ENCODE data around the gene ARSD. TPM values are rescaled to one million over a fixed set of nuclear protein-coding genes. Genes with fewer than 3 reads are reported as not detected.

ARSD gene
- total RNA-seq, 1 experiment from 2014 or later: 3.0 TPM

- DNase-seq (ENCODE audit: low spot score) (no peak), ATAC-seq (no peak)
- ChIA-PET CTCF (no interaction called here), POLR2A (no interaction called here)
- Mint-ChIP-seq H3K27me3 (ENCODE audit: low read depth) (no peaks in the 10 kb centered on the region), H3K36me3 (peaks cover 42% of the 10 kb centered on the region), H3K27ac (no peak overlapping the region), H3K4me3 (no peak overlapping the region), H3K9me3 (peaks cover 8% of the 10 kb centered on the region), H3K4me1 (no peaks in the 10 kb centered on the region)
- TF ChIP-seq, protein P1, sequence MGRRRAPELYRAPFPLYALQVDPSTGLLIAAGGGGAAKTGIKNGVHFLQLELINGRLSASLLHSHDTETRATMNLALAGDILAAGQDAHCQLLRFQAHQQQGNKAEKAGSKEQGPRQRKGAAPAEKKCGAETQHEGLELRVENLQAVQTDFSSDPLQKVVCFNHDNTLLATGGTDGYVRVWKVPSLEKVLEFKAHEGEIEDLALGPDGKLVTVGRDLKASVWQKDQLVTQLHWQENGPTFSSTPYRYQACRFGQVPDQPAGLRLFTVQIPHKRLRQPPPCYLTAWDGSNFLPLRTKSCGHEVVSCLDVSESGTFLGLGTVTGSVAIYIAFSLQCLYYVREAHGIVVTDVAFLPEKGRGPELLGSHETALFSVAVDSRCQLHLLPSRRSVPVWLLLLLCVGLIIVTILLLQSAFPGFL (CRISPR knock-in tag; IDR thresholded peaks at IDR 0.05; ENCODE audit: borderline replicate concordance): no peak
- no peak for TF ChIP-seq NR3C1 (CRISPR knock-in tag; conservative IDR thresholded peaks at IDR 0.05; ENCODE audit: low read depth)
- TF ChIP-seq, protein P2, sequence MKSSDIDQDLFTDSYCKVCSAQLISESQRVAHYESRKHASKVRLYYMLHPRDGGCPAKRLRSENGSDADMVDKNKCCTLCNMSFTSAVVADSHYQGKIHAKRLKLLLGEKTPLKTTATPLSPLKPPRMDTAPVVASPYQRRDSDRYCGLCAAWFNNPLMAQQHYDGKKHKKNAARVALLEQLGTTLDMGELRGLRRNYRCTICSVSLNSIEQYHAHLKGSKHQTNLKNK (CRISPR knock-in tag; IDR thresholded peaks at IDR 0.05): no peak
- TF ChIP-seq, protein P3, sequence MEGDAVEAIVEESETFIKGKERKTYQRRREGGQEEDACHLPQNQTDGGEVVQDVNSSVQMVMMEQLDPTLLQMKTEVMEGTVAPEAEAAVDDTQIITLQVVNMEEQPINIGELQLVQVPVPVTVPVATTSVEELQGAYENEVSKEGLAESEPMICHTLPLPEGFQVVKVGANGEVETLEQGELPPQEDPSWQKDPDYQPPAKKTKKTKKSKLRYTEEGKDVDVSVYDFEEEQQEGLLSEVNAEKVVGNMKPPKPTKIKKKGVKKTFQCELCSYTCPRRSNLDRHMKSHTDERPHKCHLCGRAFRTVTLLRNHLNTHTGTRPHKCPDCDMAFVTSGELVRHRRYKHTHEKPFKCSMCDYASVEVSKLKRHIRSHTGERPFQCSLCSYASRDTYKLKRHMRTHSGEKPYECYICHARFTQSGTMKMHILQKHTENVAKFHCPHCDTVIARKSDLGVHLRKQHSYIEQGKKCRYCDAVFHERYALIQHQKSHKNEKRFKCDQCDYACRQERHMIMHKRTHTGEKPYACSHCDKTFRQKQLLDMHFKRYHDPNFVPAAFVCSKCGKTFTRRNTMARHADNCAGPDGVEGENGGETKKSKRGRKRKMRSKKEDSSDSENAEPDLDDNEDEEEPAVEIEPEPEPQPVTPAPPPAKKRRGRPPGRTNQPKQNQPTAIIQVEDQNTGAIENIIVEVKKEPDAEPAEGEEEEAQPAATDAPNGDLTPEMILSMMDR (IDR thresholded peaks at IDR 0.05): no peak
- TF ChIP-seq, protein P4, sequence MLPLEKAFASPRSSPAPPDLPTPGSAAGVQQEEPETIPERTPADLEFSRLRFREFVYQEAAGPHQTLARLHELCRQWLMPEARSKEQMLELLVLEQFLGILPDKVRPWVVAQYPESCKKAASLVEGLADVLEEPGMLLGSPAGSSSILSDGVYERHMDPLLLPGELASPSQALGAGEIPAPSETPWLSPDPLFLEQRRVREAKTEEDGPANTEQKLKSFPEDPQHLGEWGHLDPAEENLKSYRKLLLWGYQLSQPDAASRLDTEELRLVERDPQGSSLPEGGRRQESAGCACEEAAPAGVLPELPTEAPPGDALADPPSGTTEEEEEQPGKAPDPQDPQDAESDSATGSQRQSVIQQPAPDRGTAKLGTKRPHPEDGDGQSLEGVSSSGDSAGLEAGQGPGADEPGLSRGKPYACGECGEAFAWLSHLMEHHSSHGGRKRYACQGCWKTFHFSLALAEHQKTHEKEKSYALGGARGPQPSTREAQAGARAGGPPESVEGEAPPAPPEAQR (CRISPR knock-in tag; IDR thresholded peaks at IDR 0.05): no peak
- TF ChIP-seq E2F5 (CRISPR knock-in tag; IDR thresholded peaks at IDR 0.05): no peak
- no peak for TF ChIP-seq SOX15 (CRISPR knock-in tag; IDR thresholded peaks at IDR 0.05)
- TF ChIP-seq RELA (CRISPR knock-in tag; IDR thresholded peaks at IDR 0.05; ENCODE audit: borderline replicate concordance): no peak
- TF ChIP-seq, protein P5, sequence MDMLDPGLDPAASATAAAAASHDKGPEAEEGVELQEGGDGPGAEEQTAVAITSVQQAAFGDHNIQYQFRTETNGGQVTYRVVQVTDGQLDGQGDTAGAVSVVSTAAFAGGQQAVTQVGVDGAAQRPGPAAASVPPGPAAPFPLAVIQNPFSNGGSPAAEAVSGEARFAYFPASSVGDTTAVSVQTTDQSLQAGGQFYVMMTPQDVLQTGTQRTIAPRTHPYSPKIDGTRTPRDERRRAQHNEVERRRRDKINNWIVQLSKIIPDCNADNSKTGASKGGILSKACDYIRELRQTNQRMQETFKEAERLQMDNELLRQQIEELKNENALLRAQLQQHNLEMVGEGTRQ (CRISPR knock-in tag; IDR thresholded peaks at IDR 0.05): no peak
- TF ChIP-seq IRF2 (CRISPR knock-in tag; IDR thresholded peaks at IDR 0.05; ENCODE audit: borderline replicate concordance, low read depth): no peak
- no peak for TF ChIP-seq ZNF121 (CRISPR knock-in tag; IDR thresholded peaks at IDR 0.05)
- no peak for TF ChIP-seq NR1H2 (CRISPR knock-in tag; IDR thresholded peaks at IDR 0.05)
- TF ChIP-seq E2F4 (CRISPR knock-in tag; IDR thresholded peaks at IDR 0.05; ENCODE audit: borderline replicate concordance, low read depth): no peak
- no peak for TF ChIP-seq STAT6 (CRISPR knock-in tag; conservative IDR thresholded peaks at IDR 0.05; ENCODE audit: low read depth)
- TF ChIP-seq, protein P6, sequence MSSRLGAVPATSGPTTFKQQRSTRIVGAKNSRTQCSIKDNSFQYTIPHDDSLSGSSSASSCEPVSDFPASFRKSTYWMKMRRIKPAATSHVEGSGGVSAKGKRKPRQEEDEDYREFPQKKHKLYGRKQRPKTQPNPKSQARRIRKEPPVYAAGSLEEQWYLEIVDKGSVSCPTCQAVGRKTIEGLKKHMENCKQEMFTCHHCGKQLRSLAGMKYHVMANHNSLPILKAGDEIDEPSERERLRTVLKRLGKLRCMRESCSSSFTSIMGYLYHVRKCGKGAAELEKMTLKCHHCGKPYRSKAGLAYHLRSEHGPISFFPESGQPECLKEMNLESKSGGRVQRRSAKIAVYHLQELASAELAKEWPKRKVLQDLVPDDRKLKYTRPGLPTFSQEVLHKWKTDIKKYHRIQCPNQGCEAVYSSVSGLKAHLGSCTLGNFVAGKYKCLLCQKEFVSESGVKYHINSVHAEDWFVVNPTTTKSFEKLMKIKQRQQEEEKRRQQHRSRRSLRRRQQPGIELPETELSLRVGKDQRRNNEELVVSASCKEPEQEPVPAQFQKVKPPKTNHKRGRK (CRISPR knock-in tag; IDR thresholded peaks at IDR 0.05; ENCODE audit: borderline replicate concordance): no peak
- TF ChIP-seq MYBL2 (CRISPR knock-in tag; IDR thresholded peaks at IDR 0.05): no peak
- TF ChIP-seq, protein P7, sequence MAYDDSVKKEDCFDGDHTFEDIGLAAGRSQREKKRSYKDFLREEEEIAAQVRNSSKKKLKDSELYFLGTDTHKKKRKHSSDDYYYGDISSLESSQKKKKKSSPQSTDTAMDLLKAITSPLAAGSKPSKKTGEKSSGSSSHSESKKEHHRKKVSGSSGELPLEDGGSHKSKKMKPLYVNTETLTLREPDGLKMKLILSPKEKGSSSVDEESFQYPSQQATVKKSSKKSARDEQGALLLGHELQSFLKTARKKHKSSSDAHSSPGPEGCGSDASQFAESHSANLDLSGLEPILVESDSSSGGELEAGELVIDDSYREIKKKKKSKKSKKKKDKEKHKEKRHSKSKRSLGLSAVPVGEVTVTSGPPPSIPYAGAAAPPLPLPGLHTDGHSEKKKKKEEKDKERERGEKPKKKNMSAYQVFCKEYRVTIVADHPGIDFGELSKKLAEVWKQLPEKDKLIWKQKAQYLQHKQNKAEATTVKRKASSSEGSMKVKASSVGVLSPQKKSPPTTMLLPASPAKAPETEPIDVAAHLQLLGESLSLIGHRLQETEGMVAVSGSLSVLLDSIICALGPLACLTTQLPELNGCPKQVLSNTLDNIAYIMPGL (CRISPR knock-in tag; IDR thresholded peaks at IDR 0.05): no peak
- no peak for TF ChIP-seq ZNF317 (CRISPR knock-in tag; IDR thresholded peaks at IDR 0.05; ENCODE audit: borderline replicate concordance, low read depth)
- no peak for TF ChIP-seq NFE2L1 (CRISPR knock-in tag; IDR thresholded peaks at IDR 0.05)
These were observed 50.6 kb downstream of the ARSD start for GRCh38 chrX:2878563-2878962.
